Right renal cortex interstitium (tissue), 3 donors: ENCODE data around the gene PDE1C. TPM values are rescaled to one million over a fixed set of nuclear protein-coding genes. Genes with fewer than 3 reads are reported as not detected.

ENCODE experiments used
- DNase-seq, 3 donors: peaks; one replicate each; pipeline ENCODE4 v3.0.0-alpha.2; 2013; ENCODE audit warnings: low read depth in 3 of 3, low spot score in 2 of 3
- polyA plus RNA-seq, 3 donors: library from polyadenylated mRNA; unstranded; fragments of 120-200 nt; gene quantifications; one replicate each; pipeline ENCODE4 v1.2.1, GENCODE V29; 2013; ENCODE audit not compliant: insufficient read length in 3 of 3

PDE1C gene
- polyA plus RNA-seq, 3 donors: 3.3 to 4.8 (median 4.4) TPM

- no peak for DNase-seq
These were observed 163.6 kb downstream of the PDE1C start for GRCh38 chr7:31906479-31907171.

GRCh38 chr7:31903962-31904361 lies 166.2 kb downstream of the PDE1C start:
- no peak for DNase-seq

GRCh38 chr7:31899356-31899927 lies 170.8 kb downstream of the PDE1C start:
- no peak for DNase-seq

- no peak for DNase-seq
These were observed 173.3 kb downstream of the PDE1C start for GRCh38 chr7:31896925-31897324.

- DNase-seq: no peak
These were observed 175.9 kb downstream of the PDE1C start for GRCh38 chr7:31894308-31894707.

- no peak for DNase-seq
These were observed 176.8 kb downstream of the PDE1C start for GRCh38 chr7:31893365-31893764.

GRCh38 chr7:31892099-31892829 lies 177.9 kb downstream of the PDE1C start:
- no peak for DNase-seq

GRCh38 chr7:31890766-31891165 lies 179.4 kb downstream of the PDE1C start:
- DNase-seq: no peak

GRCh38 chr7:31890198-31890597 lies 180.0 kb downstream of the PDE1C start:
- DNase-seq: no peak

- DNase-seq: no peak
These were observed 183.2 kb downstream of the PDE1C start for GRCh38 chr7:31887006-31887405.

GRCh38 chr7:31885171-31885570 lies 185.0 kb downstream of the PDE1C start:
- DNase-seq: no peak

- no peak for DNase-seq
These were observed 186.4 kb downstream of the PDE1C start for GRCh38 chr7:31883761-31884164.

- no peak for DNase-seq
These were observed 188.0 kb downstream of the PDE1C start for GRCh38 chr7:31882187-31882586.

GRCh38 chr7:31878875-31879274 lies 191.3 kb downstream of the PDE1C start:
- DNase-seq: no peak

GRCh38 chr7:31875424-31875823 lies 194.8 kb downstream of the PDE1C start:
- no peak for DNase-seq

GRCh38 chr7:31874631-31875386 lies 195.4 kb downstream of the PDE1C start:
- DNase-seq: no peak

GRCh38 chr7:31873816-31874597 lies 196.2 kb downstream of the PDE1C start:
- DNase-seq: no peak

GRCh38 chr7:31872545-31873370 lies 197.4 kb downstream of the PDE1C start:
- DNase-seq: no peak

GRCh38 chr7:31864646-31865045 lies 205.6 kb downstream of the PDE1C start:
- DNase-seq: no peak

- no peak for DNase-seq
These were observed 209.3 kb downstream of the PDE1C start for GRCh38 chr7:31860925-31861324.
